ENCODE results near the gene CEP164. TPM values are rescaled to one million over a fixed set of nuclear protein-coding genes. Genes with fewer than 3 reads are reported as not detected.

Gene CEP164
- total RNA-seq, 1 donor from 2014 or later, result 32.3 TPM

GRCh38 chr11:117424781-117425180, 97.1 kb downstream of the CEP164 start:
- intact Hi-C loops (cut with micrococcal nuclease), result loop anchor here (5.0 kb wide), 3 partner anchors 43 to 393 kb away; no protein-coding TSS in a partner anchor
- no peaks in the 10 kb centered on the region for H3K4me1 Mint-ChIP-seq (ENCODE audit: low read depth)
- H3K27ac Mint-ChIP-seq, result no peak overlapping the region
- no peak for DNase-seq (ENCODE audit: low spot score)
- no peaks in the 10 kb centered on the region for H3K9me3 Mint-ChIP-seq
- H3K36me3 Mint-ChIP-seq (ENCODE audit: low read depth), result no peaks in the 10 kb centered on the region
- no peak overlapping the region for H3K4me3 Mint-ChIP-seq (ENCODE audit: low read depth)
- H3K27me3 Mint-ChIP-seq (ENCODE audit: low read depth), result no peaks in the 10 kb centered on the region

- Mint-ChIP-seq H3K4me1 (ENCODE audit: low read depth) (no peaks in the 10 kb centered on the region), H3K36me3 (ENCODE audit: low read depth) (no peaks in the 10 kb centered on the region), H3K4me3 (ENCODE audit: low read depth) (no peak overlapping the region), H3K9me3 (no peaks in the 10 kb centered on the region), H3K27ac (no peak overlapping the region), H3K27me3 (ENCODE audit: low read depth) (no peaks in the 10 kb centered on the region)
- intact Hi-C loops (cut with micrococcal nuclease), result loop anchor here (5.0 kb wide), 3 partner anchors 42 to 392 kb away; no protein-coding TSS in a partner anchor
- DNase-seq (ENCODE audit: low spot score), result no peak
Observed at GRCh38 chr11:117425679-117426296, 98.1 kb downstream of the CEP164 start.

GRCh38 chr11:117426297-117426685, 98.6 kb downstream of the CEP164 start:
- intact Hi-C loops (cut with micrococcal nuclease), result loop anchor here (5.0 kb wide), 3 partner anchors 41 to 391 kb away; no protein-coding TSS in a partner anchor
- H3K36me3 Mint-ChIP-seq (ENCODE audit: low read depth), result no peaks in the 10 kb centered on the region
- DNase-seq (ENCODE audit: low spot score), result peak; percentile 44
- no peak overlapping the region for H3K27ac Mint-ChIP-seq
- no peaks in the 10 kb centered on the region for H3K9me3 Mint-ChIP-seq
- H3K4me1 Mint-ChIP-seq (ENCODE audit: low read depth), result no peaks in the 10 kb centered on the region
- no peaks in the 10 kb centered on the region for H3K27me3 Mint-ChIP-seq (ENCODE audit: low read depth)
- no peak overlapping the region for H3K4me3 Mint-ChIP-seq (ENCODE audit: low read depth)

DNA sequence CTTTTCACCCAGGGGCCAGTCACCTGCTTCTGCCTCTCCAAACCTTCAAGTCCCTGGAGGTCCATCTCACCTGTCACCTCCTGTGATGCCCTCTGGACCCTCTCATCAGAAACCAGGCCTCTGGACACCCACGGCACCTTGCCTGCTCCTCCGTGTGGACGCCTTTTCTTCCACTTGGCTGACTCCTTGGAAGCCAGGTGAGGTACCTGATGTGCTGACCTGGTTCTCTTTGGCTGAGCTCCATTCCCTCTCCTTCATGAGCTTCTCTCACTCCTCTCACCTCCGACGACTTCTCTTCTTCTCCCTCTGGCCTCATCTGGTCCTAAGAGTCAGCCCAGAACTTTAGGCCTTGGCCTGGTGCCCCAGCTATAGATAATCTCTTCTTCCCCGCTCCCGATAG, 99.3 kb downstream of the CEP164 start:
- H3K36me3 Mint-ChIP-seq (ENCODE audit: low read depth), result no peaks in the 10 kb centered on the region
- H3K4me3 Mint-ChIP-seq (ENCODE audit: low read depth), result no peak overlapping the region
- H3K4me1 Mint-ChIP-seq (ENCODE audit: low read depth), result no peaks in the 10 kb centered on the region
- H3K27ac Mint-ChIP-seq, result no peak overlapping the region
- intact Hi-C loops (cut with micrococcal nuclease), result loop anchor here (5.0 kb wide), 3 partner anchors 40 to 390 kb away; no protein-coding TSS in a partner anchor
- no peaks in the 10 kb centered on the region for H3K27me3 Mint-ChIP-seq (ENCODE audit: low read depth)
- no peaks in the 10 kb centered on the region for H3K9me3 Mint-ChIP-seq
- no peak for DNase-seq (ENCODE audit: low spot score)

DNA sequence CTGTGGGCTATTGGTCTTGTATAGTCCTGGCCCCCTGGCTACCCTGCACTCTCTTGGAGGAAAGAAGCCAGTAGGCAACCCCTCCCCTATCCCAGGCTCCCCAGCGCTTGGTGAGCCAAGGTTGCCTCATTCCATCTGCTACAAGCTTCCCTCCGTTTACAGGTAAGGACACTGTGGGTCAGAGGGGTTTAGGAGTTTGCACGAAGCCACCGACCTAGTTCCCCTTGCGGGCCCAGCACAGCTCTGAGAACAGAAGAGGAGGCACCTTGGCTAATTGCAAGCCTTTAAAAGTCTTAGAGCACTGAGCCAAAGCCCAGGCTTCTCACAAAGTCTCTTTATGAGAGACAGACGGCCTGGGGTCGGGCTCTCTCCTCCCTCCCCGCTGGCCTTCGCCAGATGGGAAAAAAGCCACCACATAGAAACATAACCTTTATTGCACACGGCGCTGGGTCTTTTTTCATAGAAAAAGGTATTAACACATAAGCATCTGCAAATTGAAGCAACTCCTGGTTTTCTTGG, 99.8 kb downstream of the CEP164 start:
- no peaks in the 10 kb centered on the region for H3K36me3 Mint-ChIP-seq (ENCODE audit: low read depth)
- no peaks in the 10 kb centered on the region for H3K27me3 Mint-ChIP-seq (ENCODE audit: low read depth)
- DNase-seq (ENCODE audit: low spot score), result no peak
- H3K9me3 Mint-ChIP-seq, result no peaks in the 10 kb centered on the region
- no peaks in the 10 kb centered on the region for H3K4me1 Mint-ChIP-seq (ENCODE audit: low read depth)
- no peak overlapping the region for H3K27ac Mint-ChIP-seq
- intact Hi-C loops (cut with micrococcal nuclease), result loop anchor here (5.0 kb wide), 3 partner anchors 40 to 390 kb away; no protein-coding TSS in a partner anchor
- H3K4me3 Mint-ChIP-seq (ENCODE audit: low read depth), result no peak overlapping the region

DNA sequence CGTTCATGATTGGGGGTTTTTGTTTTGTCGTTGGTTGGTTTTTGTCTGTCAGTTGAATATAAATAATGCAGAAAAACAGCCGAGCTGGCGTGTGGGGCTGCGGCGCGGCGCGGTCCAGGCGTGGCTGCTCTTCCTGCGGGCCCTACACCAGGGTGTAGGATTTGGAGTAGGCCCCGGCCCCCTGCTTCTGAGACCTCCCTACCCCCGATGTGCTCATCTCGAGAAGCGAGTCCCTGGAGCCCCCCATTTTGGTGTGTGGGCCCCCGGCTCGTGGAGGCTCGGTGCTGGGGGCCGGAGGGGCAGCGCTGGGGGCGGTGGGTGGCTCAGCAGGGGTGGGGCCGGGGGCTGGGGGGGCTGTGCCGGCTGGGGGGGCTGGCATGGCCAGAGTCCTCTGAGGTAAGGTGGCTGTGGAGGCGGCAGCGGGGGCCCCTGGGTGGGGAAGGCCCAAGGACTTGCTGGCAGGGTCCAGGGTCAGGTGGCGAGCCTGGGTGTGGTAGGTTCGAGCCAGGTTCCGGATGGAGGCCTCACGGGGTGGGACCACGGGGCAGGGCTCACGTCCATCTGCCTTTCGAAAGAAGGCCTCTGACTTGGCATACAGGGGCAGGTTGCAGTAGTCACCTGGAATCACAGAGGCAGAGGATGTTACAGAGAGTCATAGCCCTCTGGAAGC, 100.7 kb downstream of the CEP164 start:
- no peak overlapping the region for H3K27ac Mint-ChIP-seq

GRCh38 chr11:117428856-117429229, 101.2 kb downstream of the CEP164 start:
- DNase-seq (ENCODE audit: low spot score), result no peak
- H3K27ac Mint-ChIP-seq, result no peak overlapping the region
- H3K36me3 Mint-ChIP-seq (ENCODE audit: low read depth), result no peaks in the 10 kb centered on the region
- no peaks in the 10 kb centered on the region for H3K4me1 Mint-ChIP-seq (ENCODE audit: low read depth)
- intact Hi-C loops (cut with micrococcal nuclease), result loop anchor here (5.0 kb wide), 3 partner anchors 38 to 388 kb away; no protein-coding TSS in a partner anchor
- H3K27me3 Mint-ChIP-seq (ENCODE audit: low read depth), result no peaks in the 10 kb centered on the region
- no peaks in the 10 kb centered on the region for H3K9me3 Mint-ChIP-seq
- H3K4me3 Mint-ChIP-seq (ENCODE audit: low read depth), result no peak overlapping the region

More for the DNA sequence above, 100.7 kb downstream of the CEP164 start:
- H3K9me3 Mint-ChIP-seq, result no peaks in the 10 kb centered on the region
- H3K4me1 Mint-ChIP-seq (ENCODE audit: low read depth), result no peaks in the 10 kb centered on the region
- intact Hi-C loops (cut with micrococcal nuclease), result loop anchor here (5.0 kb wide), 3 partner anchors 39 to 389 kb away; no protein-coding TSS in a partner anchor
- H3K36me3 Mint-ChIP-seq (ENCODE audit: low read depth), result no peaks in the 10 kb centered on the region
- H3K27me3 Mint-ChIP-seq (ENCODE audit: low read depth), result no peaks in the 10 kb centered on the region
- H3K4me3 Mint-ChIP-seq (ENCODE audit: low read depth), result no peak overlapping the region
- DNase-seq (ENCODE audit: low spot score), result no peak

GRCh38 chr11:117430293-117430955, 102.8 kb downstream of the CEP164 start:
- DNase-seq (ENCODE audit: low spot score), result no peak
- intact Hi-C loops (cut with micrococcal nuclease), result no loop called here
- Mint-ChIP-seq H3K9me3 (no peaks in the 10 kb centered on the region), H3K4me1 (ENCODE audit: low read depth) (no peaks in the 10 kb centered on the region), H3K36me3 (ENCODE audit: low read depth) (no peaks in the 10 kb centered on the region), H3K27me3 (ENCODE audit: low read depth) (no peaks in the 10 kb centered on the region), H3K27ac (no peak overlapping the region), H3K4me3 (ENCODE audit: low read depth) (no peak overlapping the region)

DNA sequence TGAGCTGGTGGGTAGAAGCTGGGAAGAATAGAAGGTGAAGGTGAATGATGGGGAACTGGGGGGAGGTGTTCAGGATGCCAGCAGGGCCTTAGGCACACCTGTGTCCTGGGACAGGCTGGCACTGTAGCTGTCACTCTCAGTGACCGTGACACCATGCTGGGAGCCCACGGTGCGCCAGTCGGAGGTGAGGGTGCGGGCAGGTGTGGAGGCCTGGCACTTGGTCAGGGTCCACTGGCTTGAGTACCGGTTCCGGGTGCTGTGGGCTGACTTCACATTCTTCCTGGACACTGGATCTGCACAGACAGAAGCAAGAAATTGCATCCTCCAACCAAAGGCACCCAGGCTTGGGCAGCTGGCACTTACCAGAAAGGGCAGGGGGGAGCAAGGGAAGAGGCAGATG, 103.8 kb downstream of the CEP164 start:
- Mint-ChIP-seq H3K27ac (no peak overlapping the region), H3K4me1 (ENCODE audit: low read depth) (no peaks in the 10 kb centered on the region)
- intact Hi-C loops (cut with micrococcal nuclease), result no loop called here

DNA sequence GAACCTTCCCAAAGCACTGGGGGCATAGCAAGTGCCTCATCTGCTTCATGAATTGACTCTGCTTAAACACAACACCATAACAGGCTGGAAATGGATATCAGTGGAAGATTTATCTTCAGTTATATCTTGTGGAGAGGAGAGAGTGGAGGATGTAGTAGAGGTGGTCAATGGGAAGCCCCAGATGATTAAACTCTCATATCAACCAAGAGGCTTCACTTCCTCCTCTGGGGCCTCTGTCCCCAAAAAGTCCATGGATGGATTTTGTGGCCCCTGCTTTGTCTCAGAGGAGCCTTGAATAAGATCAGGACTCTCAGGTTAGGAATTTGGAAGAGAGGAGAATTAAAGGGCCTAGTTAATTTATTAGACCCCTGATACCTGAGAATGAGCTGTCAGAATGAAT, 106.1 kb downstream of the CEP164 start:
- intact Hi-C loops (cut with micrococcal nuclease), result no loop called here
- peaks cover 6% of the 10 kb centered on the region for H3K27me3 Mint-ChIP-seq (ENCODE audit: low read depth)
- no peak overlapping the region for H3K4me3 Mint-ChIP-seq (ENCODE audit: low read depth)
- DNase-seq (ENCODE audit: low spot score), result no peak
- no peaks in the 10 kb centered on the region for H3K4me1 Mint-ChIP-seq (ENCODE audit: low read depth)
- H3K27ac Mint-ChIP-seq, result no peak overlapping the region
- no peaks in the 10 kb centered on the region for H3K36me3 Mint-ChIP-seq (ENCODE audit: low read depth)
- H3K9me3 Mint-ChIP-seq, result no peaks in the 10 kb centered on the region

More for the DNA sequence above, 103.8 kb downstream of the CEP164 start:
- no peak overlapping the region for H3K4me3 Mint-ChIP-seq (ENCODE audit: low read depth)
- H3K27me3 Mint-ChIP-seq (ENCODE audit: low read depth), result peaks cover 6% of the 10 kb centered on the region
- DNase-seq (ENCODE audit: low spot score), result no peak
- no peaks in the 10 kb centered on the region for H3K9me3 Mint-ChIP-seq
- no peaks in the 10 kb centered on the region for H3K36me3 Mint-ChIP-seq (ENCODE audit: low read depth)

- no peaks in the 10 kb centered on the region for H3K4me1 Mint-ChIP-seq (ENCODE audit: low read depth)
- intact Hi-C loops (cut with micrococcal nuclease), result no loop called here
- no peak for DNase-seq (ENCODE audit: low spot score)
- no peaks in the 10 kb centered on the region for H3K36me3 Mint-ChIP-seq (ENCODE audit: low read depth)
- H3K27ac Mint-ChIP-seq, result no peak overlapping the region
- peaks cover 6% of the 10 kb centered on the region for H3K27me3 Mint-ChIP-seq (ENCODE audit: low read depth)
- no peak overlapping the region for H3K4me3 Mint-ChIP-seq (ENCODE audit: low read depth)
- no peaks in the 10 kb centered on the region for H3K9me3 Mint-ChIP-seq
Observed at GRCh38 chr11:117434481-117434880, 106.8 kb downstream of the CEP164 start.

DNA sequence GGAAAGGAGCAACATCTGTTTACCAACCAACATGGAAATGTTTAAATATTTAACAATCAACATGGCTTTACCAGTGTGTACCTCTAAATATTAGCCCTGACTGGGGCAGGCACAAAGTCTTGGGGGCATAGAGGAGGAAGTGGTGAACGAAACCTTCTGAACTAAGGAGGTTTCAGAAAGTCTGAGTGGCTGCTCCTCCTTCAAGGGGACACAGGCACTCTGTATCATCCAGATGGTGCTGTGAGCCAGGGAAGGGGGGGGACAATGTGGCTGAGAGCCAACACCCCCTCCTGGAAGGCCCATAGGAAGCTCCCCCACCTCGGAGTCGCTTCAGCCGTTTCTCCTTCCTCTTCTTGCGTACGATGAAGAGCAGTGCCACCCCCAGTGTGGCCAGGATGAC, 107.7 kb downstream of the CEP164 start:
- no peaks in the 10 kb centered on the region for H3K36me3 Mint-ChIP-seq (ENCODE audit: low read depth)
- H3K27ac Mint-ChIP-seq, result no peak overlapping the region
- no peak overlapping the region for H3K4me3 Mint-ChIP-seq (ENCODE audit: low read depth)
- peaks cover 6% of the 10 kb centered on the region for H3K27me3 Mint-ChIP-seq (ENCODE audit: low read depth)
- DNase-seq (ENCODE audit: low spot score), result no peak
- no peaks in the 10 kb centered on the region for H3K9me3 Mint-ChIP-seq
- intact Hi-C loops (cut with micrococcal nuclease), result no loop called here
- no peaks in the 10 kb centered on the region for H3K4me1 Mint-ChIP-seq (ENCODE audit: low read depth)

Measured in activated T-helper 2 cell treated with anti-CD3 and anti-CD28 coated beads, Interferon-gamma antibody, Interleukin-2, Interleukin-4, amounts not matched to agents 10 μg/mL and 5 μg/mL and 100 μg/mL, durations not matched to agents 14 hours and 24 hours and 36 hours (primary cell).